SK-N-SH treated with all-trans-retinoic acid at 6 μM for 48 hours (cell line): Measurements from ENCODE around the gene FBXO24.
"Not testable (repeated sequence)": the region's sequence is repeated elsewhere in the genome, so short reads cannot be mapped to it uniquely, and the experiment has no call there.

Source experiments
- ATAC-seq: fragments of 200-7000 bp; cut with Tn5 transposase; 3 replicates; pipeline ENCODE4 v1.9.1; 2020; ENCODE audit warnings: mild to moderate bottlenecking, moderate library complexity
- BACH2 ChIP-seq: fragments of 250-450 bp; sonication (Bioruptor Pico); IDR thresholded peaks from 2 replicates; pipeline ENCODE4 v1.9.0; 2021; ENCODE audit warnings: mild to moderate bottlenecking, borderline replicate concordance
- CREB5 ChIP-seq: fragments of 250-450 bp; sonication (Bioruptor Pico); IDR thresholded peaks from 2 replicates; pipeline ENCODE4 v1.5.1; 2020; ENCODE audit warnings: low read depth, mild to moderate bottlenecking, moderate library complexity
- CSDC2 ChIP-seq: fragments of 250-450 bp; sonication (Bioruptor Pico); IDR thresholded peaks from 2 replicates; pipeline ENCODE4 v1.5.0; 2020; ENCODE audit warnings: mild to moderate bottlenecking, moderate library complexity
- CSRNP3 ChIP-seq: fragments of 250-450 bp; sonication (Bioruptor Pico); IDR thresholded peaks from 2 replicates; pipeline ENCODE4 v1.5.1; 2021; ENCODE audit warnings: mild to moderate bottlenecking, moderate library complexity
- ESRRG ChIP-seq: fragments of 250-450 bp; sonication (Bioruptor Pico); IDR thresholded peaks from 2 replicates; pipeline ENCODE4 v1.6.1; 2021; ENCODE audit warnings: mild to moderate bottlenecking
- GLIS3 ChIP-seq: fragments of 250-450 bp; sonication (Bioruptor Pico); IDR thresholded peaks from 2 replicates; pipeline ENCODE4 v1.5.0; 2020; ENCODE audit warnings: mild to moderate bottlenecking, moderate library complexity
- ISL1 ChIP-seq: fragments of 250-450 bp; sonication (Bioruptor Pico); IDR thresholded peaks from 2 replicates; pipeline ENCODE4 v2.1.2; 2022; ENCODE audit warnings: mild to moderate bottlenecking, moderate library complexity
- OSR1 ChIP-seq: fragments of 250-450 bp; sonication (Bioruptor Pico); IDR thresholded peaks from 2 replicates; pipeline ENCODE4 v1.8.0; 2022; ENCODE audit warnings: moderate library complexity, mild to moderate bottlenecking, inconsistent platforms
- PPARA ChIP-seq: fragments of 250-450 bp; sonication (Bioruptor Pico); IDR thresholded peaks from 2 replicates; pipeline ENCODE4 v1.5.0; 2020; ENCODE audit warnings: mild to moderate bottlenecking, borderline replicate concordance
- SNAI2 ChIP-seq: fragments of 250-450 bp; sonication (Bioruptor Pico); IDR thresholded peaks from 2 replicates; pipeline ENCODE4 v1.5.0; 2020; ENCODE audit warnings: mild to moderate bottlenecking, moderate library complexity
- TCF4 ChIP-seq: fragments of 250-450 bp; sonication (Bioruptor Pico); IDR thresholded peaks from 2 replicates; pipeline ENCODE4 v1.8.0; 2021; ENCODE audit warnings: mild to moderate bottlenecking, moderate library complexity, borderline replicate concordance
- TOX ChIP-seq: fragments of 250-450 bp; sonication (Bioruptor Pico); IDR thresholded peaks from 2 replicates; pipeline ENCODE4 v1.8.0; 2021; ENCODE audit warnings: mild to moderate bottlenecking, moderate library complexity, borderline replicate concordance
- ZFP3 ChIP-seq: fragments of 250-450 bp; sonication (Bioruptor Pico); IDR thresholded peaks from 2 replicates; pipeline ENCODE4 v1.5.0; 2020; ENCODE audit warnings: mild to moderate bottlenecking, moderate library complexity
- ZFP30 ChIP-seq: fragments of 450-650 bp; formaldehyde crosslinking; IDR thresholded peaks from 2 replicates; pipeline ENCODE4 v1.5.0; 2022; ENCODE audit warnings: mild to moderate bottlenecking, moderate library complexity
- ZNF565 ChIP-seq: fragments of 450-650 bp; formaldehyde crosslinking; conservative IDR thresholded peaks from 2 replicates; pipeline ENCODE4 v1.5.0; 2020; ENCODE audit warnings: low read depth, mild to moderate bottlenecking, moderate library complexity
- ZNF70 ChIP-seq: fragments of 450-650 bp; formaldehyde crosslinking; IDR thresholded peaks from 2 replicates; pipeline ENCODE4 v1.5.0; 2020; ENCODE audit warnings: mild to moderate bottlenecking, moderate library complexity
- ZNF8 ChIP-seq: fragments of 450-650 bp; formaldehyde crosslinking; IDR thresholded peaks from 2 replicates; pipeline ENCODE4 v1.5.0; 2020; ENCODE audit warnings: mild to moderate bottlenecking, moderate library complexity
- TF ChIP-seq, protein P1 (sequence below): fragments of 250-450 bp; sonication (Bioruptor Pico); IDR thresholded peaks from 2 replicates; pipeline ENCODE4 v1.8.0; 2021; ENCODE audit warnings: low read depth, mild to moderate bottlenecking, moderate library complexity, borderline replicate concordance
- TF ChIP-seq, protein P2 (sequence below): fragments of 250-450 bp; sonication (Bioruptor Pico); IDR thresholded peaks from 2 replicates; pipeline ENCODE4 v1.8.0; 2020; ENCODE audit warnings: mild to moderate bottlenecking, moderate library complexity, borderline replicate concordance

The FBXO24 gene

GRCh38 chr7:100562195-100563099 lies 23.7 kb upstream of the FBXO24 start (continued):
- TF ChIP-seq, protein P1, sequence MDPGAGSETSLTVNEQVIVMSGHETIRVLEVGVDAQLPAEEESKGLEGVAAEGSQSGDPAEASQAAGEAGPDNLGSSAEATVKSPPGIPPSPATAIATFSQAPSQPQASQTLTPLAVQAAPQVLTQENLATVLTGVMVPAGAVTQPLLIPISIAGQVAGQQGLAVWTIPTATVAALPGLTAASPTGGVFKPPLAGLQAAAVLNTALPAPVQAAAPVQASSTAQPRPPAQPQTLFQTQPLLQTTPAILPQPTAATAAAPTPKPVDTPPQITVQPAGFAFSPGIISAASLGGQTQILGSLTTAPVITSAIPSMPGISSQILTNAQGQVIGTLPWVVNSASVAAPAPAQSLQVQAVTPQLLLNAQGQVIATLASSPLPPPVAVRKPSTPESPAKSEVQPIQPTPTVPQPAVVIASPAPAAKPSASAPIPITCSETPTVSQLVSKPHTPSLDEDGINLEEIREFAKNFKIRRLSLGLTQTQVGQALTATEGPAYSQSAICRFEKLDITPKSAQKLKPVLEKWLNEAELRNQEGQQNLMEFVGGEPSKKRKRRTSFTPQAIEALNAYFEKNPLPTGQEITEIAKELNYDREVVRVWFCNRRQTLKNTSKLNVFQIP (CRISPR knock-in tag) = no peak
- TF ChIP-seq ZNF70 = no peak

- no peak for TF ChIP-seq SNAI2 (CRISPR knock-in tag)
- no peak for TF ChIP-seq GLIS3 (CRISPR knock-in tag)
- TF ChIP-seq CREB5 (CRISPR knock-in tag) = no peak
- TF ChIP-seq ZFP30 = no peak
- TF ChIP-seq CSDC2 = no peak
- TF ChIP-seq ZNF8 = no peak
- no peak for TF ChIP-seq TOX (CRISPR knock-in tag)
- TF ChIP-seq, protein P2, sequence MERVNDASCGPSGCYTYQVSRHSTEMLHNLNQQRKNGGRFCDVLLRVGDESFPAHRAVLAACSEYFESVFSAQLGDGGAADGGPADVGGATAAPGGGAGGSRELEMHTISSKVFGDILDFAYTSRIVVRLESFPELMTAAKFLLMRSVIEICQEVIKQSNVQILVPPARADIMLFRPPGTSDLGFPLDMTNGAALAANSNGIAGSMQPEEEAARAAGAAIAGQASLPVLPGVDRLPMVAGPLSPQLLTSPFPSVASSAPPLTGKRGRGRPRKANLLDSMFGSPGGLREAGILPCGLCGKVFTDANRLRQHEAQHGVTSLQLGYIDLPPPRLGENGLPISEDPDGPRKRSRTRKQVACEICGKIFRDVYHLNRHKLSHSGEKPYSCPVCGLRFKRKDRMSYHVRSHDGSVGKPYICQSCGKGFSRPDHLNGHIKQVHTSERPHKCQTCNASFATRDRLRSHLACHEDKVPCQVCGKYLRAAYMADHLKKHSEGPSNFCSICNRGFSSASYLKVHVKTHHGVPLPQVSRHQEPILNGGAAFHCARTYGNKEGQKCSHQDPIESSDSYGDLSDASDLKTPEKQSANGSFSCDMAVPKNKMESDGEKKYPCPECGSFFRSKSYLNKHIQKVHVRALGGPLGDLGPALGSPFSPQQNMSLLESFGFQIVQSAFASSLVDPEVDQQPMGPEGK (CRISPR knock-in tag) = no peak
- TF ChIP-seq, protein P1 (CRISPR knock-in tag) = no peak
- TF ChIP-seq PPARA (CRISPR knock-in tag) = no peak
- TF ChIP-seq ZFP3 (CRISPR knock-in tag) = no peak
- no peak for TF ChIP-seq OSR1 (CRISPR knock-in tag)
- no peak for TF ChIP-seq ISL1 (CRISPR knock-in tag)
- TF ChIP-seq ZNF565 (CRISPR knock-in tag) = no peak
- no peak for TF ChIP-seq BACH2 (CRISPR knock-in tag)
Measured at GRCh38 chr7:100563100-100563564, 23.0 kb upstream of the FBXO24 start.

GRCh38 chr7:100563809-100564400 lies 22.2 kb upstream of the FBXO24 start:
- peak; percentile 82 for ATAC-seq
- no peak for TF ChIP-seq ESRRG (CRISPR knock-in tag)
- no peak for TF ChIP-seq TCF4 (CRISPR knock-in tag)
- TF ChIP-seq OSR1 (CRISPR knock-in tag) = no peak
- no peak for TF ChIP-seq CSDC2
- no peak for TF ChIP-seq BACH2 (CRISPR knock-in tag)
- no peak for TF ChIP-seq CSRNP3
- TF ChIP-seq ZNF565 (CRISPR knock-in tag) = no peak
- TF ChIP-seq ZFP30 = no peak
- no peak for TF ChIP-seq CREB5 (CRISPR knock-in tag)
- TF ChIP-seq PPARA (CRISPR knock-in tag) = no peak
- no peak for TF ChIP-seq ZNF70
- TF ChIP-seq ZNF8 = no peak
- TF ChIP-seq, protein P1 (CRISPR knock-in tag) = no peak
- no peak for TF ChIP-seq ISL1 (CRISPR knock-in tag)
- TF ChIP-seq, all 23 proteins: peak for 0

More at GRCh38 chr7:100563100-100563564, 23.0 kb upstream of the FBXO24 start:
- ATAC-seq = no peak

- ATAC-seq = not testable (repeated sequence)
Measured at GRCh38 chr7:100564405-100564804, 21.7 kb upstream of the FBXO24 start.
